HG03521 (cell line): ENCODE measurements around the gene DNER.
A peak's percentile ranks its signal among the peaks of the same experiment; 100 is the strongest.
"Not testable (repeated sequence)": the region's sequence is repeated elsewhere in the genome, so short reads cannot be mapped to it uniquely, and the experiment has no call there.

ENCODE experiments used
- ATAC-seq: cut with Tn5 transposase; IDR thresholded peaks from one replicate; pipeline ENCODE4 v1.9.1; 2021; ENCODE audit warnings: mild to moderate bottlenecking, moderate library complexity; ENCODE audit not compliant: unreplicated experiment

Gene DNER

GRCh38 chr2:229714080-229714735 is at the start of gene DNER:
DNER (minus strand) TSS chr2:229714555; CDS start chr2:229714423, 132 bp downstream.
- ATAC-seq: peak; percentile 81

- no peak for ATAC-seq
Observed at GRCh38 chr2:229761663-229762062, 47.3 kb upstream of the DNER start.

- ATAC-seq: not testable (repeated sequence)
Observed at GRCh38 chr2:229757462-229757861, 43.1 kb upstream of the DNER start.

GRCh38 chr2:229752970-229753729 is 38.8 kb upstream of the DNER start:
- no peak for ATAC-seq

GRCh38 chr2:229749779-229750178 is 35.4 kb upstream of the DNER start:
- no peak for ATAC-seq

GRCh38 chr2:229748950-229749349 is 34.6 kb upstream of the DNER start:
- ATAC-seq: no peak

- ATAC-seq: not testable (repeated sequence)
Observed at GRCh38 chr2:229742691-229743090, 28.3 kb upstream of the DNER start.

- ATAC-seq: no peak
Observed at GRCh38 chr2:229740279-229740678, 25.9 kb upstream of the DNER start.

GRCh38 chr2:229738024-229738625 is 23.8 kb upstream of the DNER start:
- no peak for ATAC-seq

- no peak for ATAC-seq
Observed at GRCh38 chr2:229734410-229734809, 20.1 kb upstream of the DNER start.

GRCh38 chr2:229733611-229734245 is 19.4 kb upstream of the DNER start:
- no peak for ATAC-seq

- ATAC-seq: no peak
Observed at GRCh38 chr2:229732897-229733296, 18.5 kb upstream of the DNER start.

- no peak for ATAC-seq
Observed at GRCh38 chr2:229731916-229732315, 17.6 kb upstream of the DNER start.

- ATAC-seq: no peak
Observed at GRCh38 chr2:229731363-229731762, 17.0 kb upstream of the DNER start.

GRCh38 chr2:229728370-229728769 is 14.0 kb upstream of the DNER start:
- no peak for ATAC-seq

GRCh38 chr2:229726643-229727042 is 12.3 kb upstream of the DNER start:
- ATAC-seq: no peak

GRCh38 chr2:229725716-229726574 is 11.6 kb upstream of the DNER start:
- ATAC-seq: no peak

- ATAC-seq: not testable (repeated sequence)
Observed at GRCh38 chr2:229723192-229723591, 8.8 kb upstream of the DNER start.

GRCh38 chr2:229719926-229720647 is 5.7 kb upstream of the DNER start:
- no peak for ATAC-seq

GRCh38 chr2:229718057-229718456 is 3.7 kb upstream of the DNER start:
- ATAC-seq: no peak
